GM18526 (cell line): ENCODE measurements around the gene CALN1.

Experiments
- POLR2A ChIP-seq: IDR thresholded peaks from 3 replicates; pipeline ENCODE4 v1.6.1; 2011; ENCODE audit not compliant: insufficient read length; ENCODE audit errors: extremely low read depth

The CALN1 gene

GRCh38 chr7:72429316-72429715 is 17.2 kb upstream of the CALN1 start:
- TF ChIP-seq POLR2A = no peak

GRCh38 chr7:72416846-72417245 is 4.7 kb upstream of the CALN1 start:
- TF ChIP-seq POLR2A = no peak

- no peak for TF ChIP-seq POLR2A
Measured at GRCh38 chr7:72415586-72415985, 3.4 kb upstream of the CALN1 start.

- no peak for TF ChIP-seq POLR2A
Measured at GRCh38 chr7:72413886-72414285, 1.7 kb upstream of the CALN1 start.

GRCh38 chr7:72413290-72413689 is 1.2 kb upstream of the CALN1 start:
- no peak for TF ChIP-seq POLR2A

GRCh38 chr7:72411419-72411818 is 719 bp downstream of the CALN1 start:
- no peak for TF ChIP-seq POLR2A

- no peak for TF ChIP-seq POLR2A
Measured at GRCh38 chr7:72409638-72410015, 2.5 kb downstream of the CALN1 start.

GRCh38 chr7:72408966-72409637 is 3.0 kb downstream of the CALN1 start:
- no peak for TF ChIP-seq POLR2A

- no peak for TF ChIP-seq POLR2A
Measured at GRCh38 chr7:72406820-72407403, 5.2 kb downstream of the CALN1 start.

GRCh38 chr7:72405871-72406270 is 6.3 kb downstream of the CALN1 start:
- TF ChIP-seq POLR2A = no peak

GRCh38 chr7:72405418-72405817 is 6.7 kb downstream of the CALN1 start:
- TF ChIP-seq POLR2A = no peak

- no peak for TF ChIP-seq POLR2A
Measured at GRCh38 chr7:72404743-72405142, 7.4 kb downstream of the CALN1 start.

GRCh38 chr7:72403458-72404076 is 8.6 kb downstream of the CALN1 start:
- no peak for TF ChIP-seq POLR2A

GRCh38 chr7:72394016-72394415 is 18.1 kb downstream of the CALN1 start:
- TF ChIP-seq POLR2A = no peak

GRCh38 chr7:72391821-72392377 is 20.2 kb downstream of the CALN1 start:
- no peak for TF ChIP-seq POLR2A

GRCh38 chr7:72386118-72386517 is 26.0 kb downstream of the CALN1 start:
- TF ChIP-seq POLR2A = no peak
